MM.1S (cell line): ENCODE data around the gene MTHFD1.

Experiments
- DNase-seq: peaks from one replicate; pipeline ENCODE4 v3.0.0-alpha.2; 2015
- H2AFZ ChIP-seq: fragments of 300-600 bp; sonication (generic); 2 replicates; pipeline ENCODE4 v1.6.0; 2016; ENCODE audit warnings: antibody characterized with exemption, low read length
- H3F3A ChIP-seq: fragments of 300-600 bp; sonication (generic); 2 replicates; pipeline ENCODE4 v1.6.1; 2016; ENCODE audit warnings: mild to moderate bottlenecking, antibody characterized with exemption, low read length, moderate library complexity, mixed read lengths; ENCODE audit not compliant: insufficient read depth
- H3K27ac ChIP-seq: fragments of 300-600 bp; sonication (generic); 2 replicates; pipeline ENCODE4 v1.5.1; 2016; ENCODE audit warnings: mild to moderate bottlenecking, low read length
- H3K27me3 ChIP-seq: fragments of 300-600 bp; sonication (generic); replicated peaks from 2 replicates; pipeline ENCODE4 v1.6.0; 2016; ENCODE audit warnings: low read length; ENCODE audit not compliant: insufficient read depth
- H3K36me3 ChIP-seq: fragments of 300-600 bp; sonication (generic); replicated peaks from 2 replicates; pipeline ENCODE4 v1.6.1; 2016; ENCODE audit warnings: mild to moderate bottlenecking, low read length, mixed read lengths; ENCODE audit not compliant: insufficient read depth
- H3K4me1 ChIP-seq: fragments of 300-600 bp; sonication (generic); 2 replicates; pipeline ENCODE4 v1.6.1; 2016; ENCODE audit warnings: low read length, mixed read lengths
- H3K4me2 ChIP-seq: fragments of 300-600 bp; sonication (generic); 2 replicates; pipeline ENCODE4 v1.6.0; 2016; ENCODE audit warnings: low read depth, low read length
- H3K4me3 ChIP-seq: fragments of 300-600 bp; sonication (generic); 2 replicates; pipeline ENCODE4 v1.5.1; 2016; ENCODE audit warnings: low read length, mixed read lengths
- H3K79me2 ChIP-seq: fragments of 300-600 bp; sonication (generic); 2 replicates; pipeline ENCODE4 v1.6.1; 2016; ENCODE audit warnings: mixed run types, low read length, mixed read lengths
- H3K9ac ChIP-seq: fragments of 300-600 bp; sonication (generic); 2 replicates; pipeline ENCODE4 v1.6.1; 2016; ENCODE audit warnings: low read length, mixed read lengths
- H3K9me2 ChIP-seq: fragments of 300-600 bp; sonication (generic); replicated peaks from 2 replicates; pipeline ENCODE4 v1.6.1; 2016; ENCODE audit warnings: mild to moderate bottlenecking, low read length, mixed read lengths; ENCODE audit not compliant: insufficient read depth
- H3K9me3 ChIP-seq: fragments of 300-600 bp; sonication (generic); replicated peaks from 2 replicates; pipeline ENCODE4 v1.6.1; 2016; ENCODE audit warnings: mild to moderate bottlenecking, low read length, mixed read lengths; ENCODE audit not compliant: insufficient read depth
- H4K20me1 ChIP-seq: fragments of 300-600 bp; sonication (generic); 2 replicates; pipeline ENCODE4 v1.6.1; 2016; ENCODE audit warnings: mild to moderate bottlenecking, low read length, moderate library complexity, mixed read lengths; ENCODE audit not compliant: insufficient read depth
- EZH2 ChIP-seq: fragments of 300-600 bp; sonication (generic); optimal IDR thresholded peaks from 2 replicates; pipeline ENCODE3; 2017; ENCODE audit warnings: low read depth, mild to moderate bottlenecking, antibody characterized with exemption, low read length, mixed read lengths
- EZH2phosphoT487 ChIP-seq: fragments of 300-600 bp; sonication (generic); IDR thresholded peaks from 2 replicates; pipeline ENCODE4 v1.6.1; 2018; ENCODE audit warnings: antibody characterized with exemption, low read length
- TF ChIP-seq, protein P1 (sequence below): fragments of 300-600 bp; sonication (generic); IDR thresholded peaks from 2 replicates; pipeline ENCODE4 v1.5.1; 2016; ENCODE audit warnings: antibody characterized with exemption, low read length, mixed read lengths

MTHFD1 gene

DNA sequence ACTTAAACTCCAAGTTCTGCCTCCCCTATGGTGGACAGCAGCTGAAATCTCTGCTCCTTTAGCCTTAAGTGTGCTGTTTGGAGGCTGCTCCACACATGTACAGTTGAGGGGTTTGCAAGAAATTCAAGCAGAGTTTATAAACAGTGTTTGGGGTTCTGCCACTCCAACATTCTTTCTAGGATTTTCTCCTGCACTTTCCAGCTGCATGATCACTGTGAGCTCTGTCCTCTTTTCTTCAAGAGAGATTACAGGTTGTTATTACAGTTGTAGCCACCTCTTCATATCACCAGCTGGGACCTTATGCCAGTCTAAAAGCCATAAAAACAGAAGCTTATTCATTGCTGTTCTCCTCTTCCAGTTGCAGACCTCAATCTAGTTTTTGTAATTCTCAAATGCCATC lies 107.1 kb downstream of the MTHFD1 start:
- no peaks in the 10 kb centered on the region for H3K9me3 ChIP-seq
- 0 out of 2 replicates have a peak, but pooled peaks cover 2% of the 10 kb centered on the region for H3K4me1 ChIP-seq
- H3K9ac ChIP-seq: no peak overlapping the region
- H3F3A ChIP-seq: no peaks in the 10 kb centered on the region
- no peak for DNase-seq
- no peak overlapping the region for H3K27ac ChIP-seq
- no peak overlapping the region for H2AFZ ChIP-seq
- peaks cover 13% of the 10 kb centered on the region for H3K79me2 ChIP-seq
- no peaks in the 10 kb centered on the region for H4K20me1 ChIP-seq
- no peaks in the 10 kb centered on the region for H3K9me2 ChIP-seq
- no peaks in the 10 kb centered on the region for H3K27me3 ChIP-seq
- TF ChIP-seq, protein P1, sequence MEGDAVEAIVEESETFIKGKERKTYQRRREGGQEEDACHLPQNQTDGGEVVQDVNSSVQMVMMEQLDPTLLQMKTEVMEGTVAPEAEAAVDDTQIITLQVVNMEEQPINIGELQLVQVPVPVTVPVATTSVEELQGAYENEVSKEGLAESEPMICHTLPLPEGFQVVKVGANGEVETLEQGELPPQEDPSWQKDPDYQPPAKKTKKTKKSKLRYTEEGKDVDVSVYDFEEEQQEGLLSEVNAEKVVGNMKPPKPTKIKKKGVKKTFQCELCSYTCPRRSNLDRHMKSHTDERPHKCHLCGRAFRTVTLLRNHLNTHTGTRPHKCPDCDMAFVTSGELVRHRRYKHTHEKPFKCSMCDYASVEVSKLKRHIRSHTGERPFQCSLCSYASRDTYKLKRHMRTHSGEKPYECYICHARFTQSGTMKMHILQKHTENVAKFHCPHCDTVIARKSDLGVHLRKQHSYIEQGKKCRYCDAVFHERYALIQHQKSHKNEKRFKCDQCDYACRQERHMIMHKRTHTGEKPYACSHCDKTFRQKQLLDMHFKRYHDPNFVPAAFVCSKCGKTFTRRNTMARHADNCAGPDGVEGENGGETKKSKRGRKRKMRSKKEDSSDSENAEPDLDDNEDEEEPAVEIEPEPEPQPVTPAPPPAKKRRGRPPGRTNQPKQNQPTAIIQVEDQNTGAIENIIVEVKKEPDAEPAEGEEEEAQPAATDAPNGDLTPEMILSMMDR: no peak
- TF ChIP-seq EZH2phosphoT487 (no peak), EZH2 (no peak)
- H3K4me3 ChIP-seq: no peak overlapping the region
- no peak overlapping the region for H3K4me2 ChIP-seq
- no peaks in the 10 kb centered on the region; the same call in 1 of the 2 replicates for H3K36me3 ChIP-seq

GRCh38 chr14:64496764-64497163 lies 108.6 kb downstream of the MTHFD1 start:
- DNase-seq: no peak
- no peak overlapping the region for H3K9ac ChIP-seq
- 0 out of 2 replicates have a peak, but pooled peaks cover 2% of the 10 kb centered on the region for H3K4me1 ChIP-seq
- no peak overlapping the region for H2AFZ ChIP-seq
- H3F3A ChIP-seq: peaks cover 4% of the 10 kb centered on the region; the same call in 1 of the 2 replicates
- H3K79me2 ChIP-seq: peaks cover 28% of the 10 kb centered on the region
- no peaks in the 10 kb centered on the region; the same call in 1 of the 2 replicates for H3K36me3 ChIP-seq
- TF ChIP-seq, protein P1: no peak
- no peak for TF ChIP-seq EZH2phosphoT487
- H3K4me3 ChIP-seq: no peak overlapping the region
- H3K9me2 ChIP-seq: no peaks in the 10 kb centered on the region
- H3K9me3 ChIP-seq: no peaks in the 10 kb centered on the region
- H3K27ac ChIP-seq: no peak overlapping the region
- H3K4me2 ChIP-seq: no peak overlapping the region
- H3K27me3 ChIP-seq: no peaks in the 10 kb centered on the region
- no peaks in the 10 kb centered on the region for H4K20me1 ChIP-seq

- Histone ChIP-seq H3K4me3 (no peak overlapping the region), H3K4me1 (0 out of 2 replicates have a peak, but pooled peaks cover 2% of the 10 kb centered on the region), H3F3A (peaks cover 18% of the 10 kb centered on the region), H3K79me2 (peaks cover 44% of the 10 kb centered on the region), H3K36me3 (no peaks in the 10 kb centered on the region; the same call in 1 of the 2 replicates), H3K4me2 (no peak overlapping the region), H3K9me3 (no peaks in the 10 kb centered on the region), H3K9me2 (no peaks in the 10 kb centered on the region), H3K27ac (no peak overlapping the region), H3K27me3 (no peaks in the 10 kb centered on the region), H3K9ac (no peak overlapping the region), H4K20me1 (no peaks in the 10 kb centered on the region), H2AFZ (no peak overlapping the region)
- TF ChIP-seq EZH2: no peak
- TF ChIP-seq, protein P1: no peak
- no peak for TF ChIP-seq EZH2phosphoT487
- DNase-seq: no peak
Observed at GRCh38 chr14:64500088-64500487, 111.9 kb downstream of the MTHFD1 start.
